IMR-90 (cell line): Measurements from ENCODE around the gene DAPL1. TPM values are rescaled to one million over a fixed set of nuclear protein-coding genes. Genes with fewer than 3 reads are reported as not detected.

Experiments used
- ATAC-seq: fragments of 200-7000 bp; cut with Tn5 transposase; 2 replicates; pipeline ENCODE4 v1.9.1; 2020; ENCODE audit warnings: low read depth, mild to moderate bottlenecking, moderate library complexity
- BruUV-seq: library from RNA; stranded (reverse); fragments of 400-500 nt; replicated peaks from 2 replicates; lab custom pipeline; 2021; lab: Mats Ljungman, UMichigan
- CTCF ChIA-PET: fragments of 300-600 bp; formaldehyde crosslinking; extraction: SDS; loops from one replicate; lab custom pipeline; 2021; ENCODE audit warnings: antibody characterized with exemption; lab: Yijun Ruan, JAX
- POLR2A ChIA-PET: fragments of 300-600 bp; sonication (Branson Sonifier 250); formaldehyde crosslinking; loops from one replicate; lab custom pipeline; 2022; ENCODE audit warnings: antibody characterized with exemption; ENCODE audit not compliant: unreplicated experiment; lab: Charles Lee
- DNase-seq: peaks from one replicate; pipeline ENCODE4 v3.0.0; 2013
- H2AFZ ChIP-seq: replicated peaks from 2 replicates; pipeline ENCODE3; 2013; ENCODE audit warnings: low read length, mild to moderate bottlenecking; ENCODE audit not compliant: poor library complexity
- H2AK5ac ChIP-seq: 2 replicates; pipeline ENCODE4 v1.6.1; 2013; ENCODE audit warnings: low read depth, low read length, inconsistent platforms
- H2AK9ac ChIP-seq: replicated peaks from 2 replicates; pipeline ENCODE3; 2013; ENCODE audit warnings: mild to moderate bottlenecking, low read depth, low read length, moderate library complexity; ENCODE audit not compliant: poor library complexity
- H2BK120ac ChIP-seq: 2 replicates; pipeline ENCODE4 v1.6.1; 2013; ENCODE audit warnings: low read depth, low read length, inconsistent platforms
- H2BK15ac ChIP-seq: 3 replicates; pipeline ENCODE4 v1.6.1; 2013; ENCODE audit warnings: low read depth, low read length, inconsistent platforms
- H2BK20ac ChIP-seq: 2 replicates; pipeline ENCODE4 v1.6.1; 2013; ENCODE audit warnings: low read depth, mild to moderate bottlenecking, inconsistent platforms, low read length, moderate library complexity
- H2BK5ac ChIP-seq: 2 replicates; pipeline ENCODE4 v1.6.1; 2013; ENCODE audit warnings: mild to moderate bottlenecking, low read depth, low read length, inconsistent platforms; ENCODE audit not compliant: poor library complexity, severe bottlenecking
- H3K14ac ChIP-seq: replicated peaks from 2 replicates; pipeline ENCODE4 v1.6.1; 2013; ENCODE audit warnings: low read depth, low read length, inconsistent platforms
- H3K18ac ChIP-seq: 2 replicates; pipeline ENCODE4 v1.6.1; 2013; ENCODE audit warnings: low read depth, low read length, control low read depth
- H3K23ac ChIP-seq: 2 replicates; pipeline ENCODE4 v1.6.1; 2013; ENCODE audit warnings: low read depth, low read length, inconsistent platforms
- H3K27ac ChIP-seq: 2 replicates; pipeline ENCODE4 v1.5.1; 2013; ENCODE audit warnings: mild to moderate bottlenecking, control low read depth, low read length; ENCODE audit not compliant: insufficient read depth
- H3K27me3 ChIP-seq: 2 replicates; pipeline ENCODE4 v1.6.1; 2013; ENCODE audit warnings: low read length; ENCODE audit not compliant: control insufficient read depth, insufficient read depth
- H3K36me3 ChIP-seq: 2 replicates; pipeline ENCODE4 v1.6.1; 2013; ENCODE audit warnings: low read length, mixed read lengths; ENCODE audit not compliant: control insufficient read depth, insufficient read depth
- H3K4ac ChIP-seq: 2 replicates; pipeline ENCODE4 v1.6.1; 2013; ENCODE audit warnings: low read depth, low read length, inconsistent platforms
- H3K4me1 ChIP-seq: 2 replicates; pipeline ENCODE4 v1.6.1; 2013; ENCODE audit warnings: low read length, mixed read lengths; ENCODE audit not compliant: control insufficient read depth, insufficient read depth
- H3K4me2 ChIP-seq: 2 replicates; pipeline ENCODE4 v1.6.1; 2013; ENCODE audit warnings: low read depth, mild to moderate bottlenecking, control low read depth, low read length, moderate library complexity
- H3K4me3 ChIP-seq: 2 replicates; pipeline ENCODE4 v1.5.1; 2013; ENCODE audit warnings: low read depth, mild to moderate bottlenecking, control low read depth, low read length, moderate library complexity; ENCODE audit not compliant: insufficient read depth
- H3K56ac ChIP-seq: 2 replicates; pipeline ENCODE4 v1.6.1; 2013; ENCODE audit warnings: low read length, inconsistent platforms; ENCODE audit not compliant: insufficient read depth; ENCODE audit errors: extremely low read depth
- H3K79me1 ChIP-seq, 2 experiments: 2 replicates each; pipeline ENCODE4 v1.6.1; 2013; ENCODE audit warnings: low read length in 2 of 2, inconsistent platforms in 1 of 2, low read depth in 1 of 2
- H3K9ac ChIP-seq: 2 replicates; pipeline ENCODE4 v1.6.1; 2013; ENCODE audit warnings: low read depth, low read length, control low read depth
- H3K9me1 ChIP-seq: 2 replicates; pipeline ENCODE4 v1.6.1; 2013; ENCODE audit warnings: low read length, inconsistent platforms; ENCODE audit not compliant: insufficient read depth
- H3K9me3 ChIP-seq: 2 replicates; pipeline ENCODE4 v1.6.1; 2013; ENCODE audit warnings: low read length; ENCODE audit not compliant: control insufficient read depth, insufficient read depth
- H4K20me1 ChIP-seq: 2 replicates; pipeline ENCODE4 v1.6.1; 2013; ENCODE audit warnings: low read length, inconsistent platforms; ENCODE audit not compliant: insufficient read depth
- H4K5ac ChIP-seq: 2 replicates; pipeline ENCODE4 v1.6.1; 2013; ENCODE audit warnings: mild to moderate bottlenecking, low read depth, low read length, control low read depth
- H4K8ac ChIP-seq, 2 experiments: 2 replicates each; pipeline ENCODE4 v1.6.1; 2013; ENCODE audit warnings: low read depth in 2 of 2, low read length in 2 of 2, control low read depth in 1 of 2, inconsistent platforms in 1 of 2
- H4K91ac ChIP-seq: 2 replicates; pipeline ENCODE4 v1.6.1; 2013; ENCODE audit warnings: low read depth, low read length, inconsistent platforms; ENCODE audit not compliant: insufficient read depth
- CEBPB ChIP-seq: IDR thresholded peaks from 2 replicates; pipeline ENCODE4 v1.6.1; 2012; ENCODE audit warnings: low read depth, low read length, improper control_type of control experiment
- MAFK ChIP-seq: IDR thresholded peaks from 2 replicates; pipeline ENCODE4 v1.6.1; 2012; ENCODE audit warnings: low read depth, low read length, improper control_type of control experiment
- MAZ ChIP-seq: IDR thresholded peaks from 2 replicates; pipeline ENCODE4 v1.6.1; 2012; ENCODE audit warnings: low read depth, mild to moderate bottlenecking, low read length, improper control_type of control experiment, moderate library complexity, borderline replicate concordance
- NFE2L2 ChIP-seq: fragments of 150-350 bp; IDR thresholded peaks from 2 replicates; pipeline ENCODE4 v1.6.1; 2016; ENCODE audit warnings: low read depth, mild to moderate bottlenecking, low read length
- POLR2A ChIP-seq: IDR thresholded peaks from 2 replicates; pipeline ENCODE4 v1.6.1; 2012; ENCODE audit warnings: mild to moderate bottlenecking, low read depth, low read length
- WGBS, 2 experiments: methylation state at CpG; one replicate each; pipeline versions ENCODE4 v1.1.5 to v1.1.7; 2013; ENCODE audit warnings: missing lambda C conversion rate in 2 of 2; ENCODE audit not compliant: insufficient read length in 1 of 2; ENCODE audit errors: extremely low coverage in 2 of 2; 5-methylcytosine and 5-hydroxymethylcytosine counted together
- dilution Hi-C: fragments of 300-500 bp; cut with HindIII; formaldehyde crosslinking; loops from one replicate; pipeline ENCODE4 v1.14.3; 2018; ENCODE audit warnings: low sequenced_read_pairs; ENCODE audit not compliant: unreplicated experiment
- in situ Hi-C: fragments of 300-500 bp; cut with MboI; formaldehyde crosslinking; loops from 3 replicates; pipeline ENCODE4 v1.14.3; 2019; ENCODE audit warnings: low sequenced_read_pairs, inconsistent platforms, mixed read lengths
- intact Hi-C: fragments of 100-400 bp; cut with micrococcal nuclease; formaldehyde crosslinking; loops from 2 replicates; pipeline ENCODE4 v1.10.0; 2022
- polyA plus RNA-seq, 3 experiments: library from polyadenylated mRNA; depleted of rRNA; stranded (reverse); fragments of >200 nt; gene quantifications; 2 replicates each; pipeline ENCODE4 v1.2.3, GENCODE V29; 2012; ENCODE audit warnings: low replicate concordance in 1 of 3
- total RNA-seq: library from RNA; depleted of rRNA; stranded (reverse); fragments of >200 nt; gene quantifications from 2 replicates; pipeline ENCODE4 v1.2.3, GENCODE V29; 2012
- TF ChIP-seq, protein P1 (sequence below): conservative IDR thresholded peaks from 2 replicates; pipeline ENCODE4 v1.5.1; 2012; ENCODE audit warnings: mild to moderate bottlenecking, low read depth, low read length, improper control_type of control experiment
- TF ChIP-seq, protein P2 (sequence below): fragments of 150-350 bp; IDR thresholded peaks from 2 replicates; pipeline ENCODE4 v1.6.1; 2016; ENCODE audit warnings: low read depth, mild to moderate bottlenecking, low read length, moderate library complexity, borderline replicate concordance
- TF ChIP-seq, protein P3 (sequence below): fragments of 150-350 bp; IDR thresholded peaks from 2 replicates; pipeline ENCODE4 v1.6.1; 2017; ENCODE audit warnings: mild to moderate bottlenecking, antibody characterized with exemption, low read length, low read depth

DAPL1 gene
- total and polyA plus RNA-seq, 2 of the 4 experiments (the other 2 are of a cell fraction): not detected

DNA sequence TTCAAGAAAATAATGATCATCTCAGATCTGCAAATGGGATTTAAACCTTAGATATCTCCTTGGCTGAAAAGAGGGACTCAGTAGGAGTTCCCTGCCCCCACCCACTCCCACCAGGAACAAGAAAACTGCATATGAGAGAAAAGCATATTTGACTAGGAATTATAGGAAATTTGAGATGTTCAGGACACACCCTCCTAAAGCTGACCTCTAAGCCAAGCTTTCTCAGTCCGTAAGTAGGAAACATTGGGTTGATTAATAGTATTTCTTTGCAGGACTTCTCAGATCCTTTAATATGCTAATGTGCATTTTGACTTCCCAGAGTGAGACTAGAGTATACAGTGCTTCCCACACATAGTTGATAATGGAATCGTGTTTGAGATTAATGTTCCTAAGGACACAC lies 47.8 kb upstream of the DAPL1 start:
- in situ Hi-C loops (loop anchor here (5.0 to 10.0 kb wide), 3 partner anchors 292 to 715 kb away; partner anchors contain the start of genes CCDC148 and PKP4), intact Hi-C loops (no loop called here), dilution Hi-C loops (no loop called here)
- Histone ChIP-seq H4K8ac (no peak overlapping the region), H2BK5ac (no peak overlapping the region), H3K56ac (no peak overlapping the region), H3K36me3 (no peaks in the 10 kb centered on the region), H2AK9ac (no peak overlapping the region), H3K4me2 (no peak overlapping the region), H3K4me1 (no peaks in the 10 kb centered on the region), H3K79me1 (no peaks in the 10 kb centered on the region), H3K4ac (no peak overlapping the region), H3K14ac (no peak overlapping the region), H3K18ac (no peak overlapping the region), H2AFZ (no peak overlapping the region), H3K23ac (no peak overlapping the region), H2AK5ac (no peak overlapping the region), H4K5ac (no peak overlapping the region), H3K27ac (no peak overlapping the region), H4K91ac (no peak overlapping the region), H2BK20ac (no peak overlapping the region), H3K4me3 (no peak overlapping the region), H2BK15ac (no peak overlapping the region), H4K20me1 (no peaks in the 10 kb centered on the region), H3K27me3 (peaks cover 35% of the 10 kb centered on the region), H3K9ac (no peak overlapping the region), H3K9me3 (no peaks in the 10 kb centered on the region), H3K9me1 (no peaks in the 10 kb centered on the region), H2BK120ac (no peak overlapping the region)
- CTCF ChIA-PET: interaction anchor here (0.9 kb wide), 1 partner anchor 9 kb away, joined by 3 read pairs; no protein-coding TSS in a partner anchor
- no TSS peak for BruUV-seq
- WGBS, 2 experiments: 43% methylated on average over 1 of the region's 2 CpGs; no CpG with 5 or more reads in 1 of the 2 experiments
- ATAC-seq (no peak), DNase-seq (no peak)
- TF ChIP-seq, protein P1, sequence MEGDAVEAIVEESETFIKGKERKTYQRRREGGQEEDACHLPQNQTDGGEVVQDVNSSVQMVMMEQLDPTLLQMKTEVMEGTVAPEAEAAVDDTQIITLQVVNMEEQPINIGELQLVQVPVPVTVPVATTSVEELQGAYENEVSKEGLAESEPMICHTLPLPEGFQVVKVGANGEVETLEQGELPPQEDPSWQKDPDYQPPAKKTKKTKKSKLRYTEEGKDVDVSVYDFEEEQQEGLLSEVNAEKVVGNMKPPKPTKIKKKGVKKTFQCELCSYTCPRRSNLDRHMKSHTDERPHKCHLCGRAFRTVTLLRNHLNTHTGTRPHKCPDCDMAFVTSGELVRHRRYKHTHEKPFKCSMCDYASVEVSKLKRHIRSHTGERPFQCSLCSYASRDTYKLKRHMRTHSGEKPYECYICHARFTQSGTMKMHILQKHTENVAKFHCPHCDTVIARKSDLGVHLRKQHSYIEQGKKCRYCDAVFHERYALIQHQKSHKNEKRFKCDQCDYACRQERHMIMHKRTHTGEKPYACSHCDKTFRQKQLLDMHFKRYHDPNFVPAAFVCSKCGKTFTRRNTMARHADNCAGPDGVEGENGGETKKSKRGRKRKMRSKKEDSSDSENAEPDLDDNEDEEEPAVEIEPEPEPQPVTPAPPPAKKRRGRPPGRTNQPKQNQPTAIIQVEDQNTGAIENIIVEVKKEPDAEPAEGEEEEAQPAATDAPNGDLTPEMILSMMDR: no peak
- TF ChIP-seq CEBPB (no peak), NFE2L2 (no peak), POLR2A (no peak), MAZ (no peak), MAFK (no peak)
- TF ChIP-seq, protein P2, sequence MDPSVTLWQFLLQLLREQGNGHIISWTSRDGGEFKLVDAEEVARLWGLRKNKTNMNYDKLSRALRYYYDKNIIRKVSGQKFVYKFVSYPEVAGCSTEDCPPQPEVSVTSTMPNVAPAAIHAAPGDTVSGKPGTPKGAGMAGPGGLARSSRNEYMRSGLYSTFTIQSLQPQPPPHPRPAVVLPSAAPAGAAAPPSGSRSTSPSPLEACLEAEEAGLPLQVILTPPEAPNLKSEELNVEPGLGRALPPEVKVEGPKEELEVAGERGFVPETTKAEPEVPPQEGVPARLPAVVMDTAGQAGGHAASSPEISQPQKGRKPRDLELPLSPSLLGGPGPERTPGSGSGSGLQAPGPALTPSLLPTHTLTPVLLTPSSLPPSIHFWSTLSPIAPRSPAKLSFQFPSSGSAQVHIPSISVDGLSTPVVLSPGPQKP: no peak
- TF ChIP-seq, protein P3, sequence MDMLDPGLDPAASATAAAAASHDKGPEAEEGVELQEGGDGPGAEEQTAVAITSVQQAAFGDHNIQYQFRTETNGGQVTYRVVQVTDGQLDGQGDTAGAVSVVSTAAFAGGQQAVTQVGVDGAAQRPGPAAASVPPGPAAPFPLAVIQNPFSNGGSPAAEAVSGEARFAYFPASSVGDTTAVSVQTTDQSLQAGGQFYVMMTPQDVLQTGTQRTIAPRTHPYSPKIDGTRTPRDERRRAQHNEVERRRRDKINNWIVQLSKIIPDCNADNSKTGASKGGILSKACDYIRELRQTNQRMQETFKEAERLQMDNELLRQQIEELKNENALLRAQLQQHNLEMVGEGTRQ: no peak
- POLR2A ChIA-PET: no interaction called here
